ENCODE results near the gene IKZF1. TPM values are rescaled to one million over a fixed set of nuclear protein-coding genes. Genes with fewer than 3 reads are reported as not detected.
"Not testable (repeated sequence)": the region's sequence is repeated elsewhere in the genome, so short reads cannot be mapped to it uniquely, and the experiment has no call there.

The IKZF1 gene
- total RNA-seq, 1 experiment from 2014 or later: 0.77 TPM

DNA sequence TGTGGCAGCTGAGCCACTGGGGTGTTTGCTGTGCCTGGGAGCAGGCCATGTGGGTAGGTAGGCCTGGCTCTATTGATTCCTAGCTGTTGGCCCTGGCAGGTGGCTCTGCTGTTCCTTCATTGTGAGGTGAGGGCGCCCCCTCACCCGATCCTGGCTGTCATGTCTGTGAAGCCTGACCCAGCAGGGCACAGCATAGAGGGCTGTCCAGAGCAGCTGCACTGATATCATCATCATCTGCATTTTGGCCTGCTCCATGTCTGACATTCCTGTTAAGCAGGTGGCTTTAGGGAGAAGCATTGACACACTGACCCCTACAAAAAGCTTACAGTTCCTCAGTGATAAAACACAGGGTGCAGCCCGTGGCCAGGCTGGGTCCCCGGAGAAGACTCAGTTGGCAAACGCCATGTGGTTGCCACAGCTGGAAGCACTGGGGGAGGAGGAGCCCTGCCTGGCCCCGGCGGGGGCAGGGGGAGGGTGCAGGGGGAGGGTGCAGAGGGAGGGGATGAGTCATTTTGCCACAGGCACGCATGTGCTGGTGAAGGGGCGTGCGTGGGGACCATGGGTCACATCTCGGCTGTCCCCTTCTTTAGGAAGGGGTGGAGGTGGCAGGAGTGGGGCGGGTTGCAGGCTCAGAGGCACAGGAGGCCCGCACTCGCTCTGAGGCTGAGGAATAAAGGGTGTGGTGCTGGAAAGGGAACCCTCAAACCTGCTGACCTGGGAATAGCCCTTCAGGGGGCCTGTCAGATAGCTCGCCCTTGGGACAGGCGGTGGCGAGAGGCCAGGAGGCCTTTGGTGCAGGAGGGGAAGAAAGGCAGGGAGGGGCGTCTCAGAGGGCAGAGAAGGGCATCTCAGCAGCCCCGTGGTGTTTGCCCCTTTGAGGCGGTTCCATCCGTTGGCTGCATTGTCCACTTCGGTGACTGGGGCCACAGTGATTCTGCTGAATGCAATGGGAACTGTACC is 31.6 kb downstream of the IKZF1 start:
- no peak for DNase-seq (ENCODE audit: low read depth, low spot score)
- intact Hi-C loops (cut with micrococcal nuclease; ENCODE audit: unreplicated experiment) (no loop called here), in situ Hi-C loops (cut with HindIII; ENCODE audit: low pct_unique_long_range_greater_than_20kb, low sequenced_read_pairs) (no loop called here)
- BruUV-seq (replicated peaks): no TSS peak
- no peak overlapping the region for H3K27ac ChIP-seq (ENCODE audit: low read length)
- CTCF ChIA-PET: interaction anchor here (0.6 kb wide), 1 partner anchor 82 kb away, joined by 3 read pairs; no protein-coding TSS in a partner anchor
- no peaks in the 10 kb centered on the region for H3K36me3 ChIP-seq (ENCODE audit: control insufficient read depth, insufficient read depth, low read length)
- no peak overlapping the region for H3K4me3 ChIP-seq (ENCODE audit: low read depth in 2 of 2, low read length in 2 of 2)
- ATAC-seq: no peak
- no peaks in the 10 kb centered on the region for H3K27me3 ChIP-seq (ENCODE audit: control insufficient read depth, insufficient read depth, low read length)
- no peaks in the 10 kb centered on the region for H3K9me3 ChIP-seq (ENCODE audit: control insufficient read depth, insufficient read depth, low read depth, low read length)
- POLR2A ChIA-PET: no interaction called here
- no peaks in the 10 kb centered on the region for H3K4me1 ChIP-seq (ENCODE audit: control insufficient read depth, insufficient read depth, low read length)
- TF ChIP-seq POLR2AphosphoS5 (IDR thresholded peaks at IDR 0.05; ENCODE audit: low read depth, low read length): no peak
- no peak for TF ChIP-seq CTCF (IDR thresholded peaks at IDR 0.05)
- no peak for TF ChIP-seq SIN3A (IDR thresholded peaks at IDR 0.05; ENCODE audit: borderline replicate concordance, insufficient read depth, low read depth, low read length)
- TF ChIP-seq TCF7L2 (IDR thresholded peaks at IDR 0.05; ENCODE audit: low read depth, low read length): no peak
- TF ChIP-seq, protein P1, sequence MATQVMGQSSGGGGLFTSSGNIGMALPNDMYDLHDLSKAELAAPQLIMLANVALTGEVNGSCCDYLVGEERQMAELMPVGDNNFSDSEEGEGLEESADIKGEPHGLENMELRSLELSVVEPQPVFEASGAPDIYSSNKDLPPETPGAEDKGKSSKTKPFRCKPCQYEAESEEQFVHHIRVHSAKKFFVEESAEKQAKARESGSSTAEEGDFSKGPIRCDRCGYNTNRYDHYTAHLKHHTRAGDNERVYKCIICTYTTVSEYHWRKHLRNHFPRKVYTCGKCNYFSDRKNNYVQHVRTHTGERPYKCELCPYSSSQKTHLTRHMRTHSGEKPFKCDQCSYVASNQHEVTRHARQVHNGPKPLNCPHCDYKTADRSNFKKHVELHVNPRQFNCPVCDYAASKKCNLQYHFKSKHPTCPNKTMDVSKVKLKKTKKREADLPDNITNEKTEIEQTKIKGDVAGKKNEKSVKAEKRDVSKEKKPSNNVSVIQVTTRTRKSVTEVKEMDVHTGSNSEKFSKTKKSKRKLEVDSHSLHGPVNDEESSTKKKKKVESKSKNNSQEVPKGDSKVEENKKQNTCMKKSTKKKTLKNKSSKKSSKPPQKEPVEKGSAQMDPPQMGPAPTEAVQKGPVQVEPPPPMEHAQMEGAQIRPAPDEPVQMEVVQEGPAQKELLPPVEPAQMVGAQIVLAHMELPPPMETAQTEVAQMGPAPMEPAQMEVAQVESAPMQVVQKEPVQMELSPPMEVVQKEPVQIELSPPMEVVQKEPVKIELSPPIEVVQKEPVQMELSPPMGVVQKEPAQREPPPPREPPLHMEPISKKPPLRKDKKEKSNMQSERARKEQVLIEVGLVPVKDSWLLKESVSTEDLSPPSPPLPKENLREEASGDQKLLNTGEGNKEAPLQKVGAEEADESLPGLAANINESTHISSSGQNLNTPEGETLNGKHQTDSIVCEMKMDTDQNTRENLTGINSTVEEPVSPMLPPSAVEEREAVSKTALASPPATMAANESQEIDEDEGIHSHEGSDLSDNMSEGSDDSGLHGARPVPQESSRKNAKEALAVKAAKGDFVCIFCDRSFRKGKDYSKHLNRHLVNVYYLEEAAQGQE (IDR thresholded peaks at IDR 0.05; ENCODE audit: insufficient read depth in 1 of 2, low read depth in 2 of 2, low read length in 1 of 2): no peak

DNA sequence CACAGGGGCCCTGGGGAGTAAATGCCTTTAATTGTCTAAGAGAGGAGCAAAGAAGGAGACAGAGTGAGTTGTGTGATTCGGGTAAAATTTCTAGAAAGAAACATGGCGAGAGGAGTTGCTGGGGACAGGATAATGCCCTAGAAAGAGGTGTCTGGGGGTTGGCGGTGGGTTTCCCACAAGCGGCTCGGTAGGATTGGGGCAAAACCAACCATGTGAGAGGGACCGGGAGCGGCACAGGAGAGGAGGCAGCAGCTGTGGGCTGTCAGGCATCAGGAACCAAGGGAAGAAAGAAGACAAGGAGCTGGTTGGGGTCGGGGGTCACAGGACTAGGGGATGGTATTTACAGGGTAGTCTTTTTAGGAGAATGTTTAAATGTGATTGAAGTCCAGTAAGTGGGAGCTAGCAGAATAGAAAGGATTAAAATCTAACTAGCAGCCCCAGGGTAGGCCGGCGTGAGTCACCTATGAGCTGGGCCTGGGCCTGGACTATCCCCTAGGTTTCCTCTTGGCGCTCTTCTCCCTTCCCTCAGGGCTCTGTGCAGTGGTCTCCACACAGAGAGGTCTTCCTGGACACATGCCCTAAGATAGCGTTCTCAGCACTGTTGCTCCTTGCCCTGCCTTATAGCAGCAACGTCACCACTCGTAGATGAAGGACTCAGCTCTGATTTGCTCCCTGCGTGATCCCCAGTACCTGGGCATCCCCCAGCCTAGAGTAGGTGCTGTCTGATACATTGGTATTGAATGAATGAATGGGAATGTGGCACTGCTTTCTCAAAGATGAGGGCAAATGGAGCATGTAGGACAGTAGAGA is 32.6 kb downstream of the IKZF1 start:
- Histone ChIP-seq H3K4me3 (ENCODE audit: low read depth in 2 of 2, low read length in 2 of 2) (no peak overlapping the region), H3K27ac (ENCODE audit: low read length) (no peak overlapping the region), H3K9me3 (ENCODE audit: control insufficient read depth, insufficient read depth, low read depth, low read length) (no peaks in the 10 kb centered on the region), H3K4me1 (ENCODE audit: control insufficient read depth, insufficient read depth, low read length) (no peaks in the 10 kb centered on the region), H3K36me3 (ENCODE audit: control insufficient read depth, insufficient read depth, low read length) (no peaks in the 10 kb centered on the region), H3K27me3 (ENCODE audit: control insufficient read depth, insufficient read depth, low read length) (peaks cover 5% of the 10 kb centered on the region)
- ATAC-seq (no peak), DNase-seq (ENCODE audit: low read depth, low spot score) (no peak)
- no TSS peak for BruUV-seq (replicated peaks)
- TF ChIP-seq, protein P1 (IDR thresholded peaks at IDR 0.05; ENCODE audit: insufficient read depth in 1 of 2, low read depth in 2 of 2, low read length in 1 of 2): no peak
- TF ChIP-seq CTCF (IDR thresholded peaks at IDR 0.05): no peak
- TF ChIP-seq TCF7L2 (IDR thresholded peaks at IDR 0.05; ENCODE audit: low read depth, low read length): no peak
- no peak for TF ChIP-seq SIN3A (IDR thresholded peaks at IDR 0.05; ENCODE audit: borderline replicate concordance, insufficient read depth, low read depth, low read length)
- TF ChIP-seq POLR2AphosphoS5 (IDR thresholded peaks at IDR 0.05; ENCODE audit: low read depth, low read length): no peak
- intact Hi-C loops (cut with micrococcal nuclease; ENCODE audit: unreplicated experiment): no loop called here
- in situ Hi-C loops (cut with HindIII; ENCODE audit: low pct_unique_long_range_greater_than_20kb, low sequenced_read_pairs): no loop called here
- POLR2A ChIA-PET: no interaction called here
- CTCF ChIA-PET: no interaction called here

GRCh38 chr7:50339472-50339871 is 35.0 kb downstream of the IKZF1 start:
- ATAC-seq; H3K4me3 ChIP-seq (ENCODE audit: low read depth in 2 of 2, low read length in 2 of 2); intact Hi-C loops (cut with micrococcal nuclease; ENCODE audit: unreplicated experiment); in situ Hi-C loops (cut with HindIII; ENCODE audit: low pct_unique_long_range_greater_than_20kb, low sequenced_read_pairs); BruUV-seq (replicated peaks); CTCF ChIA-PET; H3K9me3 ChIP-seq (ENCODE audit: control insufficient read depth, insufficient read depth, low read depth, low read length); DNase-seq (ENCODE audit: low read depth, low spot score); H3K4me1 ChIP-seq (ENCODE audit: control insufficient read depth, insufficient read depth, low read length); H3K36me3 ChIP-seq (ENCODE audit: control insufficient read depth, insufficient read depth, low read length); POLR2A ChIA-PET; H3K27ac ChIP-seq (ENCODE audit: low read length): not testable (repeated sequence)
- H3K27me3 ChIP-seq (ENCODE audit: control insufficient read depth, insufficient read depth, low read length): peaks cover 12% of the 10 kb centered on the region
